HCT116 (cell line): ENCODE results near the gene CCDC177. TPM values are rescaled to one million over a fixed set of nuclear protein-coding genes. Genes with fewer than 3 reads are reported as not detected.

Source experiments
- ATAC-seq: fragments of 200-7000 bp; cut with Tn5 transposase; 2 replicates; pipeline ENCODE4 v1.9.1; 2020; ENCODE audit warnings: mild to moderate bottlenecking, moderate library complexity
- BruUV-seq: library from RNA; stranded (reverse); fragments of 400-500 nt; replicated peaks from 2 replicates; lab custom pipeline; 2021; lab: Mats Ljungman, UMichigan
- CTCF ChIA-PET: fragments of 300-600 bp; sonication (Branson Sonifier 250); formaldehyde crosslinking; loops from one replicate; lab custom pipeline; 2021; ENCODE audit warnings: antibody characterized with exemption; lab: Charles Lee
- POLR2A ChIA-PET: fragments of 300-600, 350-600 bp; sonication (Branson Sonifier 250); formaldehyde crosslinking; loops from one replicate; lab custom pipeline; 2021; ENCODE audit warnings: antibody characterized with exemption; lab: Charles Lee
- RAD21 ChIA-PET, 2 experiments: fragments of 300-600 bp; sonication (Branson Sonifier 250); formaldehyde crosslinking; loops; one replicate each; lab custom pipeline; 2023; ENCODE audit warnings: low total read pairs in 2 of 2; ENCODE audit not compliant: uncharacterized antibody in 2 of 2, unreplicated experiment in 2 of 2, low non-redundant PET in 1 of 2; lab: Charles Lee
- DNase-seq: peaks from one replicate; pipeline ENCODE4 v3.0.0-alpha.2; 2010; ENCODE audit warnings: low read depth, low spot score
- H2AFZ ChIP-seq: fragments of 200-600 bp; shearing (Covaris generic), sonication (generic); 2 replicates; pipeline ENCODE4 v1.6.1; 2017; ENCODE audit warnings: low read depth, mixed run types, mixed read lengths, antibody characterized with exemption, low read length; ENCODE audit not compliant: poor library complexity, severe bottlenecking
- H3K27ac ChIP-seq: 2 replicates; pipeline ENCODE4 v1.5.1; 2012; ENCODE audit warnings: low read depth, low read length
- H3K27me3 ChIP-seq: fragments of 200-600 bp; sonication (generic); 2 replicates; pipeline ENCODE4 v1.6.1; 2016; ENCODE audit warnings: mixed run types, low read length, mixed read lengths; ENCODE audit not compliant: insufficient read depth
- H3K36me3 ChIP-seq, 2 experiments: fragments of 200-500 bp in 1 of 2; fragments of 200-600 bp in 1 of 2; sonication (Bioruptor generic) in 1 of 2; sonication (generic) in 1 of 2; 2 replicates each; pipeline versions ENCODE4 v1.5.1 to v1.6.1; 2014 to 2016; ENCODE audit warnings: low read length in 2 of 2, inconsistent platforms in 1 of 2, mixed read lengths in 1 of 2, mixed run types in 1 of 2; ENCODE audit not compliant: insufficient read depth in 2 of 2, control insufficient read depth in 1 of 2
- H3K4me1 ChIP-seq, 2 experiments: fragments of 200-600 bp in 1 of 2; sonication (generic) in 1 of 2; 2 replicates each; pipeline versions ENCODE4 v1.5.1 to v1.6.1; 2012 to 2017; ENCODE audit warnings: low read length in 2 of 2, inconsistent platforms in 1 of 2, mild to moderate bottlenecking in 1 of 2, mixed read lengths in 1 of 2, mixed run types in 1 of 2, moderate library complexity in 1 of 2; ENCODE audit not compliant: insufficient read depth in 2 of 2, control insufficient read depth in 1 of 2
- H3K4me2 ChIP-seq: fragments of 200-600 bp; sonication (generic); 2 replicates; pipeline ENCODE4 v1.6.1; 2017; ENCODE audit warnings: mixed run types, low read length, mixed read lengths
- H3K4me3 ChIP-seq, 2 experiments: fragments of 200-600 bp in 1 of 2; sonication (generic) in 1 of 2; replicated peaks in 1 of 2; 2 replicates each; pipeline ENCODE4 v1.5.1; 2011 to 2016; ENCODE audit warnings: low read length in 2 of 2, control low read depth in 1 of 2, low read depth in 1 of 2, mild to moderate bottlenecking in 1 of 2, mixed read lengths in 1 of 2, mixed run types in 1 of 2
- H3K79me2 ChIP-seq: fragments of 200-600 bp; sonication (generic); 2 replicates; pipeline ENCODE4 v1.6.1; 2017; ENCODE audit warnings: mild to moderate bottlenecking, mixed run types, low read length, moderate library complexity, mixed read lengths; ENCODE audit not compliant: insufficient read depth
- H3K9ac ChIP-seq: fragments of 200-600 bp; sonication (generic); 2 replicates; pipeline ENCODE4 v1.6.1; 2016; ENCODE audit warnings: low read length, mixed read lengths
- H3K9me2 ChIP-seq: fragments of 200-600 bp; sonication (generic), shearing (Covaris generic); 2 replicates; pipeline ENCODE4 v1.6.1; 2017; ENCODE audit warnings: mixed run types, mild to moderate bottlenecking, moderate library complexity; ENCODE audit not compliant: insufficient read depth
- H3K9me3 ChIP-seq, 2 experiments: fragments of 200-500 bp in 1 of 2; fragments of 200-600 bp in 1 of 2; sonication (Bioruptor generic) in 1 of 2; sonication (generic) in 1 of 2; 2 replicates each; pipeline ENCODE4 v1.6.1; 2014 to 2017; ENCODE audit warnings: low read length in 2 of 2, mixed read lengths in 2 of 2, inconsistent platforms in 1 of 2, low read depth in 1 of 2, mild to moderate bottlenecking in 1 of 2, mixed run types in 1 of 2, moderate library complexity in 1 of 2; ENCODE audit not compliant: control insufficient read depth in 1 of 2, insufficient read depth in 1 of 2
- H4K20me1 ChIP-seq: fragments of 200-600 bp; sonication (generic), shearing (Covaris generic); 2 replicates; pipeline ENCODE4 v1.6.1; 2017; ENCODE audit warnings: mixed run types, mild to moderate bottlenecking, moderate library complexity; ENCODE audit not compliant: insufficient read depth
- CEBPB ChIP-seq: IDR thresholded peaks from 2 replicates; pipeline ENCODE4 v1.6.1; 2012; ENCODE audit warnings: low read depth
- CTCF ChIP-seq, 3 experiments: fragments of 200-600 bp in 1 of 3; sonication (generic) in 1 of 3; IDR thresholded peaks in 2 of 3; conservative IDR thresholded peaks in 1 of 3; 2 replicates each; pipeline ENCODE4 v1.5.1; 2012 to 2017; ENCODE audit warnings: low read depth in 2 of 3, low read length in 2 of 3, antibody characterized with exemption in 1 of 3, borderline replicate concordance in 1 of 3, control low read depth in 1 of 3, mild to moderate bottlenecking in 1 of 3, mixed read lengths in 1 of 3, mixed run types in 1 of 3, moderate library complexity in 1 of 3; ENCODE audit not compliant: insufficient read depth in 1 of 3
- EGR1 ChIP-seq: IDR thresholded peaks from 2 replicates; pipeline ENCODE4 v1.6.1; 2012; ENCODE audit warnings: low read depth
- EZH2phosphoT487 ChIP-seq: fragments of 200-600 bp; IDR thresholded peaks from 2 replicates; pipeline ENCODE4 v1.6.1; 2018; ENCODE audit warnings: antibody characterized with exemption, borderline replicate concordance
- FOSL1 ChIP-seq: IDR thresholded peaks from 2 replicates; pipeline ENCODE4 v1.6.1; 2012; ENCODE audit warnings: low read depth
- MAX ChIP-seq: IDR thresholded peaks from 2 replicates; pipeline ENCODE4 v1.6.1; 2012
- POLR2A ChIP-seq: IDR thresholded peaks from 2 replicates; pipeline ENCODE4 v1.7.0; 2011; ENCODE audit warnings: borderline replicate concordance; ENCODE audit not compliant: insufficient read depth, insufficient read length; ENCODE audit errors: extremely low read depth
- POLR2AphosphoS5 ChIP-seq: IDR thresholded peaks from 2 replicates; pipeline ENCODE4 v1.6.1; 2011; ENCODE audit warnings: mild to moderate bottlenecking, low read depth, low read length, moderate library complexity
- REST ChIP-seq: IDR thresholded peaks from 2 replicates; pipeline ENCODE4 v1.6.1; 2012; ENCODE audit warnings: low read depth
- SIN3A ChIP-seq: IDR thresholded peaks from 2 replicates; pipeline ENCODE4 v1.6.1; 2012; ENCODE audit warnings: low read depth
- SP1 ChIP-seq: IDR thresholded peaks from 2 replicates; pipeline ENCODE4 v1.6.1; 2012; ENCODE audit warnings: low read depth
- SRF ChIP-seq: IDR thresholded peaks from 2 replicates; pipeline ENCODE4 v1.6.1; 2012; ENCODE audit warnings: low read depth
- YY1 ChIP-seq: IDR thresholded peaks from 2 replicates; pipeline ENCODE4 v1.6.1; 2011; ENCODE audit warnings: low read length, low read depth, moderate library complexity, mild to moderate bottlenecking; ENCODE audit not compliant: insufficient replicate concordance; ENCODE audit errors: extremely low read depth
- ZNF274 ChIP-seq: fragments of 200-500 bp; sonication (Bioruptor generic); IDR thresholded peaks from 2 replicates; pipeline ENCODE4 v1.6.1; 2014; ENCODE audit warnings: mild to moderate bottlenecking, low read depth, low read length, inconsistent platforms
- intact Hi-C: fragments of 100-400 bp; cut with micrococcal nuclease; formaldehyde crosslinking; loops from 2 replicates; pipeline ENCODE4 v1.10.0; 2022
- total RNA-seq: library from RNA; stranded (reverse); gene quantifications from one replicate; pipeline ENCODE4 v1.2.1, GENCODE V29; 2021; ENCODE audit not compliant: unreplicated experiment
- TF ChIP-seq, protein P1 (sequence below): IDR thresholded peaks from 2 replicates; pipeline ENCODE4 v1.6.1; 2011; ENCODE audit warnings: mild to moderate bottlenecking, low read length, moderate library complexity; ENCODE audit not compliant: insufficient replicate concordance; ENCODE audit errors: extremely low read depth

Gene CCDC177
- total RNA-seq, 1 experiment from 2014 or later, result not detected

GRCh38 chr14:69573831-69574262 lies 824 bp downstream of the CCDC177 start:
- ChIA-PET RAD21 (interaction anchor here in 1 of 2 experiments (1.3 kb wide), 1 partner anchor 38 kb away, joined by 5 read pairs; no protein-coding TSS in a partner anchor), CTCF (interaction anchor here (1.5 to 3.5 kb wide), 6 partner anchors 9 to 711 kb away, joined by 3 to 27 read pairs (median 6); no protein-coding TSS in a partner anchor)
- Histone ChIP-seq H3K36me3 (no peaks in the 10 kb centered on the region), H3K9ac (no peak overlapping the region), H2AFZ (no peak overlapping the region)
- intact Hi-C loops, result loop anchor here (1.0 to 2.0 kb wide), 2 partner anchors 39 to 331 kb away; no protein-coding TSS in a partner anchor
- TF ChIP-seq, protein P1, sequence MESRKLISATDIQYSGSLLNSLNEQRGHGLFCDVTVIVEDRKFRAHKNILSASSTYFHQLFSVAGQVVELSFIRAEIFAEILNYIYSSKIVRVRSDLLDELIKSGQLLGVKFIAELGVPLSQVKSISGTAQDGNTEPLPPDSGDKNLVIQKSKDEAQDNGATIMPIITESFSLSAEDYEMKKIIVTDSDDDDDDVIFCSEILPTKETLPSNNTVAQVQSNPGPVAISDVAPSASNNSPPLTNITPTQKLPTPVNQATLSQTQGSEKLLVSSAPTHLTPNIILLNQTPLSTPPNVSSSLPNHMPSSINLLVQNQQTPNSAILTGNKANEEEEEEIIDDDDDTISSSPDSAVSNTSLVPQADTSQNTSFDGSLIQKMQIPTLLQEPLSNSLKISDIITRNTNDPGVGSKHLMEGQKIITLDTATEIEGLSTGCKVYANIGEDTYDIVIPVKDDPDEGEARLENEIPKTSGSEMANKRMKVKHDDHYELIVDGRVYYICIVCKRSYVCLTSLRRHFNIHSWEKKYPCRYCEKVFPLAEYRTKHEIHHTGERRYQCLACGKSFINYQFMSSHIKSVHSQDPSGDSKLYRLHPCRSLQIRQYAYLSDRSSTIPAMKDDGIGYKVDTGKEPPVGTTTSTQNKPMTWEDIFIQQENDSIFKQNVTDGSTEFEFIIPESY, result no peak
- TF ChIP-seq SP1 (no peak), SIN3A (no peak), EZH2phosphoT487 (no peak), POLR2AphosphoS5 (no peak), SRF (no peak), YY1 (no peak), POLR2A (no peak), EGR1 (no peak), CTCF (IDR thresholded peaks at IDR 0.05 in 2 of 3, conservative IDR thresholded peaks at IDR 0.05 in 1 of 3; ENCODE audit: borderline replicate concordance in 1 of 3, insufficient read depth in 1 of 3, low read depth in 2 of 3, low read length in 2 of 3) (no peak), FOSL1 (no peak), ZNF274 (no peak), MAX (no peak), REST (no peak), CEBPB (no peak)
- TF ChIP-seq, all 23 proteins: peak for 0
- Histone ChIP-seq H3K4me3 (no peak overlapping the region), H4K20me1 (no peaks in the 10 kb centered on the region), H3K27me3 (no peaks in the 10 kb centered on the region), H3K4me2 (no peak overlapping the region; the same call in 1 of the 2 replicates), H3K9me3 (no peaks in the 10 kb centered on the region), H3K9me2 (no peaks in the 10 kb centered on the region), H3K27ac (no peak overlapping the region), H3K79me2 (no peaks in the 10 kb centered on the region), H3K4me1 (peaks cover 0 to 4% of the 10 kb centered on the region in 2 experiments; a peak in 1 of 4 replicates)
- no TSS peak for BruUV-seq
- POLR2A ChIA-PET, result no interaction called here
- DNase-seq (no peak), ATAC-seq (no peak)
